Gastroesophageal sphincter (tissue), 3 donors: Measurements from ENCODE around the gene SMURF2.

ENCODE experiments used
- POLR2A ChIP-seq, 2 donors: fragments of 450-650 bp; IDR thresholded peaks; one replicate each; pipeline ENCODE4 v1.6.1; 2017; ENCODE audit warnings: antibody characterized with exemption in 2 of 2, mild to moderate bottlenecking in 2 of 2, moderate library complexity in 1 of 2
- POLR2AphosphoS5 ChIP-seq: sonication (generic); formaldehyde crosslinking; IDR thresholded peaks from one replicate; pipeline ENCODE4 v1.6.1; 2017; ENCODE audit warnings: antibody characterized with exemption
- TF ChIP-seq, protein P1 (sequence below), 4 experiments: fragments of 200-600 bp in 2 of 4; fragments of 450-650 bp in 2 of 4; sonication (generic) in 1 of 4; IDR thresholded peaks; one replicate each; pipeline ENCODE4 v1.5.1; 2017 to 2019; ENCODE audit warnings: antibody characterized with exemption in 4 of 4, mild to moderate bottlenecking in 2 of 4, moderate library complexity in 2 of 4

- no peak for TF ChIP-seq POLR2A (IDR thresholded peaks at IDR 0.05)
- TF ChIP-seq, protein P1, sequence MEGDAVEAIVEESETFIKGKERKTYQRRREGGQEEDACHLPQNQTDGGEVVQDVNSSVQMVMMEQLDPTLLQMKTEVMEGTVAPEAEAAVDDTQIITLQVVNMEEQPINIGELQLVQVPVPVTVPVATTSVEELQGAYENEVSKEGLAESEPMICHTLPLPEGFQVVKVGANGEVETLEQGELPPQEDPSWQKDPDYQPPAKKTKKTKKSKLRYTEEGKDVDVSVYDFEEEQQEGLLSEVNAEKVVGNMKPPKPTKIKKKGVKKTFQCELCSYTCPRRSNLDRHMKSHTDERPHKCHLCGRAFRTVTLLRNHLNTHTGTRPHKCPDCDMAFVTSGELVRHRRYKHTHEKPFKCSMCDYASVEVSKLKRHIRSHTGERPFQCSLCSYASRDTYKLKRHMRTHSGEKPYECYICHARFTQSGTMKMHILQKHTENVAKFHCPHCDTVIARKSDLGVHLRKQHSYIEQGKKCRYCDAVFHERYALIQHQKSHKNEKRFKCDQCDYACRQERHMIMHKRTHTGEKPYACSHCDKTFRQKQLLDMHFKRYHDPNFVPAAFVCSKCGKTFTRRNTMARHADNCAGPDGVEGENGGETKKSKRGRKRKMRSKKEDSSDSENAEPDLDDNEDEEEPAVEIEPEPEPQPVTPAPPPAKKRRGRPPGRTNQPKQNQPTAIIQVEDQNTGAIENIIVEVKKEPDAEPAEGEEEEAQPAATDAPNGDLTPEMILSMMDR (IDR thresholded peaks at IDR 0.05): no peak
- no peak for TF ChIP-seq POLR2AphosphoS5
Measured at GRCh38 chr17:64532409-64532808, 129.7 kb downstream of the SMURF2 start.
